IPS-15b (cell line): ENCODE measurements around the gene UBE4A.
A peak's percentile ranks its signal among the peaks of the same experiment; 100 is the strongest.
"Not testable (repeated sequence)": the region's sequence is repeated elsewhere in the genome, so short reads cannot be mapped to it uniquely, and the experiment has no call there.

Source experiments
- H3K27me3 ChIP-seq: one replicate; pipeline ENCODE4 v1.6.1; 2013; ENCODE audit warnings: low read length; ENCODE audit not compliant: control insufficient read depth, insufficient read depth
- H3K36me3 ChIP-seq: one replicate; pipeline ENCODE4 v1.6.1; 2013; ENCODE audit warnings: low read length; ENCODE audit not compliant: control insufficient read depth, insufficient read depth
- H3K4me1 ChIP-seq: one replicate; pipeline ENCODE4 v1.6.1; 2013; ENCODE audit warnings: mild to moderate bottlenecking, low read length; ENCODE audit not compliant: control insufficient read depth, insufficient read depth
- H3K4me3 ChIP-seq: one replicate; pipeline ENCODE4 v1.5.1; 2013; ENCODE audit warnings: low read depth, low read length
- H3K9ac ChIP-seq: one replicate; pipeline ENCODE4 v1.6.1; 2013; ENCODE audit warnings: low read depth, mild to moderate bottlenecking, low read length
- H3K9me3 ChIP-seq: one replicate; pipeline ENCODE4 v1.6.1; 2013; ENCODE audit warnings: mild to moderate bottlenecking, low read length; ENCODE audit not compliant: control insufficient read depth, insufficient read depth

The UBE4A gene

DNA sequence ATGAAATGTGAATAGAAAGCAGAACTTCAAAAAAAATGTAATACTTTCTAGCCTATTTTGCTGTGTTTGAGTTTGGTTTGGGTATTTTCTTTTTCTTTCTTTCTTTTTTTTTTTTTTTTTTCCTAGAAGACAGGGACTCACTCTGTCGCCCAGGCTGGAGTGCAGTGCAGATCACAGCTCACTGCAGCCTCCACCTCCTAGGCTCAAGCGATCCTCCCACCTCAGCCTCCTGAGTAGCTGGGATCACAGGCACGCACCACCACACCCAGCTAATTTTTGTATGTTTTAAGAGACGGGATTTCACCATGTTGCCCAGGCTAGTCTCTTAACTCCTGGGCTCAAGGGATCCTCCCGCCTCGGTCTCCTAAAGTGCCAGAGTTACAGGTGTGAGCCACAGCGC, 43.2 kb downstream of the UBE4A start:
- not testable (repeated sequence) for H3K27me3 ChIP-seq, H3K9me3 ChIP-seq, H3K36me3 ChIP-seq, H3K4me1 ChIP-seq, H3K9ac ChIP-seq
- H3K4me3 ChIP-seq, result peak overlapping the region; percentile 94

DNA sequence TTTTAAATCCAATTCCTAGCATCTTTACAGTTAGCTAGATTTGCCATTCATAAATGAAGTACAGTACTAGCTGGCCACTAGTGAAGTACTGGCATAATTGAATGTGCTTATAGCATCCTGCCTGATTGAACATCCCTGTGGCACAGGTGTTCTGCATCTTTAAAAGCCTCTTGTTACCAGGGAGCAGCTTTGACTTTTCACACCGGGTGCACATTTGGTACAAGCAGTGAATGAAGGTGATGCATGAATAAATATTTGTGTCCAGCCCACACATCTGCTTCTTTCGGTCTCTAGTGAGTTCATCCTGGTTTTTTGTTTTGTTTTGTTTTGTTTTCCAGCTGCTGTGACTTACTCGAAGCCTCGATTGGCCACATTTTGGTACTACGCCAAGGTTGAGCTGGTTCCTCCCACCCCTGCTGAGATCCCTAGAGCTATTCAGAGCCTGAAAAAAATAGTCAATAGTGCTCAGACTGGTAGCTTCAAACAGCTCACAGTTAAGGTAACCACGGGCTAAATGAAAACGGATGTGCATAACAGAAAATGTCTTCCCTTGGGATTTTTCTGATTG, 47.3 kb downstream of the UBE4A start:
- no peaks in the 10 kb centered on the region for H3K4me1 ChIP-seq
- H3K9me3 ChIP-seq, result no peaks in the 10 kb centered on the region
- H3K36me3 ChIP-seq, result peaks cover 7% of the 10 kb centered on the region
- no peak overlapping the region for H3K4me3 ChIP-seq
- H3K9ac ChIP-seq, result no peak overlapping the region
- H3K27me3 ChIP-seq, result no peaks in the 10 kb centered on the region

DNA sequence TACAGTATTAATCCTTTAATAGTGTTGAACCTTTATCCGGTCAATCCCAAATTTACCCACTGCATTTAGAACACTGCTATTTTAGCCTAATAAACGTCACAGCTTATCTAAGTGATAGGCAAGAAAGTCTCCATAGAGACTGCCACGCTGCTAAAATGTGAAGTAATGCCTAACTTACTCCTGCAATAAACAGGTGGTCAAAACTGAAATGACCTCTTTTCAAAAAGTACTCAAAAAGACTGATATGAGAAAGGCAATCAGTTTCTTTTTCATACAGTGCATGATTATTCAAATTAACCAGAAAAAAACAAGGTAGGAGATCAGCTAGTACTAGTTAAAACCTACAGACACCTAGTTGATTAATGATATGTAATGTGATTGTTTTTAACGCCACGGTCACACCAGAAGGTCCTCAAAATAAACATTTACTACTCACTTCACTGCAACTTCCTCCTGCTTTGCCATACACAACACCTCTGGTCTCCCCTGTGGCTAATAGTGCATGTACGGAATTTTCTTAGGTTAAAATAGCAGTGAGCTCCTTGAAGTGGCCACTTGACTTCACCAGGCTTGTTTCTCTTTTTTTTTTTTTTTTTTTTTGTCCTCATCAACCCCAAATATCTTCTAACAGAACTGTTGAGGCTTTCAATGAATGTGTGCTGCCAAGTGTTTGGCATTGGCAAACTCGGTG, 50.8 kb downstream of the UBE4A start:
- Histone ChIP-seq H3K27me3 (no peaks in the 10 kb centered on the region), H3K36me3 (peaks cover 7% of the 10 kb centered on the region), H3K4me3 (no peak overlapping the region), H3K9me3 (no peaks in the 10 kb centered on the region), H3K9ac (no peak overlapping the region), H3K4me1 (peaks cover 2% of the 10 kb centered on the region)

DNA sequence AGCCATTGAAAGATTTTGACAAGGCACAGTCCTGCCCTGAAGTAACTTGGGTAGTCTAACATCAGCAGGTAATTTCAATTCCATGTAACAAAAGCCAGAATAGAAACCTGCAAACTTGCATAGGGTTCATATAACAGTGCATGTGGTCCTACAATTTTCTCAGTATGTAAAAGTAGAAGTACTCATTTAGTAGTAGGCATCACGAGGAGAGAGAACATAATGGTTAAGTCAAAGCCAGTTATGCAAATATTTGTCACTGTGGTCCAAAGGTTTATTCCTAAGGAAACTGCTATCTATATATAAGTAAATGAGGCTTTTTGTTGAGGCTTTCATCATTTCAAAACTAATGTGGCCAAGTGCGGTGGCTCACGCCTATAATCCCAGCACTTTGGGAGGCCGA, 52.1 kb downstream of the UBE4A start:
- Histone ChIP-seq H3K4me1 (peaks cover 14% of the 10 kb centered on the region), H3K4me3 (no peak overlapping the region), H3K9ac (no peak overlapping the region), H3K27me3 (no peaks in the 10 kb centered on the region), H3K36me3 (peaks cover 5% of the 10 kb centered on the region), H3K9me3 (no peaks in the 10 kb centered on the region)

DNA sequence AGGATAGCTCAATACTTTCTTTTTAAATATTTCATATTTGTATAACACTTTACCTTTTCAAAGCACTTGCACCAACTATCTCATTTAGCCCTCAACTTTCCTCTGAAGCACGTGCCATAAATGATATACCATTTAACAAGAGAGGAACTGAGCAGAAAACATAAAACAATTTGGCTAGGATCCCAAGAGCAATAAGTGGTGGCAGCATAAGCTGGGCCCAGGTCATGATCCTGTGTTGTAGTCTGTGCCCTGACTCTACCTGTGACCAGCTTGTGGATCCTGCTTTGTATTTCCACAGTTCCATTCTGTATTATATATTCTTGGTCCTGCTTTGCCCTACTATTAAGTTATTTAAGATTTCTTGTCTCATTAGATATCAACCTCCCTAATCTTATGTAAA, 53.5 kb downstream of the UBE4A start:
- no peaks in the 10 kb centered on the region for H3K36me3 ChIP-seq
- H3K4me3 ChIP-seq, result no peak overlapping the region
- H3K9me3 ChIP-seq, result no peaks in the 10 kb centered on the region
- H3K9ac ChIP-seq, result no peak overlapping the region
- no peaks in the 10 kb centered on the region for H3K27me3 ChIP-seq
- H3K4me1 ChIP-seq, result peaks cover 14% of the 10 kb centered on the region

GRCh38 chr11:118415062-118415738, 55.8 kb downstream of the UBE4A start:
- peaks cover 16% of the 10 kb centered on the region for H3K4me1 ChIP-seq
- H3K36me3 ChIP-seq, result no peaks in the 10 kb centered on the region
- peak overlapping the region; percentile 27 for H3K9ac ChIP-seq
- H3K4me3 ChIP-seq, result no peak overlapping the region
- H3K27me3 ChIP-seq, result no peaks in the 10 kb centered on the region
- H3K9me3 ChIP-seq, result no peaks in the 10 kb centered on the region

DNA sequence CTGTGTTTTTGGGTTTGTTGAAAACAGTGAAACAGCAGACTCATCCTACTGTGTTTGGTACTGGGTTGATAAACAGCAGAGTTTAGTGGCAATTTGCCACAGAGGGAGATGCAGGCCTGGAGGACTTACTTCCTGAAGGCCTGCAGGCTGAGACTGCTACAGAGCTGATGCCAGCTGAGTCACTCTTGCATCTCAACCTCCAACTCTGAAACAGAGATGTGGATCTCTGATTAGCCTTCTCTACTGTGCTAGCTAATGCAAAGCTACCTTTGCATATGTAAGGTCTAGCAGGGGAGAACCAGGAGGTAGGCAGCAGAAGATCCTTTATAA, 56.3 kb downstream of the UBE4A start:
- H3K9me3 ChIP-seq, result no peaks in the 10 kb centered on the region
- H3K9ac ChIP-seq, result peak overlapping the region; percentile 27
- peaks cover 16% of the 10 kb centered on the region for H3K4me1 ChIP-seq
- H3K36me3 ChIP-seq, result no peaks in the 10 kb centered on the region
- no peaks in the 10 kb centered on the region for H3K27me3 ChIP-seq
- no peak overlapping the region for H3K4me3 ChIP-seq

- not testable (repeated sequence) for H3K27me3 ChIP-seq, H3K36me3 ChIP-seq, H3K9ac ChIP-seq, H3K9me3 ChIP-seq, H3K4me3 ChIP-seq
- H3K4me1 ChIP-seq, result peaks cover 16% of the 10 kb centered on the region
Measured at GRCh38 chr11:118416900-118417299, 57.5 kb downstream of the UBE4A start.

- no peaks in the 10 kb centered on the region for H3K27me3 ChIP-seq
- H3K9ac ChIP-seq, result no peak overlapping the region
- H3K9me3 ChIP-seq, result no peaks in the 10 kb centered on the region
- peaks cover 16% of the 10 kb centered on the region for H3K4me1 ChIP-seq
- H3K36me3 ChIP-seq, result no peaks in the 10 kb centered on the region
- no peak overlapping the region for H3K4me3 ChIP-seq
Measured at GRCh38 chr11:118417801-118418200, 58.4 kb downstream of the UBE4A start.

DNA sequence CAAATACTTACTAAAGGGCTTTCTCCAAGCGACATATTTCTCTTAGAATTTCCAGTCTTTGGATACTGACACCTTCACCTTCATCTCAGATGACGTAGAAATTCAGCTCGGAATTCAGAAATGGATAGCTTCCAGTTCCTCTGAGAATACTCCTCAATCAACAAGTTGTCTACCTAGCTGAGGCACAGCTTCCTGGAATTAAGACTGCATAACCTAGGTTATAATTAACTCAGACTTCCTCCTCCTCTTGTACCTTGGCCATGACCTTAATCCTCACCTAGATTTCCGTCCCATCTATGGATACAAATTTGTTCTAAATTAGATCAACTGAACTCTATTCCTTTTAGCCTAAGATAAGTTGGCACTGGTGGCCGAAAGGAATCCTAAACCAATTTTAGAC, 59.4 kb downstream of the UBE4A start:
- no peaks in the 10 kb centered on the region for H3K27me3 ChIP-seq
- H3K36me3 ChIP-seq, result no peaks in the 10 kb centered on the region
- no peak overlapping the region for H3K9ac ChIP-seq
- peaks cover 16% of the 10 kb centered on the region for H3K4me1 ChIP-seq
- no peaks in the 10 kb centered on the region for H3K9me3 ChIP-seq
- no peak overlapping the region for H3K4me3 ChIP-seq

GRCh38 chr11:118427707-118428106, 68.3 kb downstream of the UBE4A start:
- no peaks in the 10 kb centered on the region for H3K27me3 ChIP-seq
- no peak overlapping the region for H3K4me3 ChIP-seq
- no peaks in the 10 kb centered on the region for H3K4me1 ChIP-seq
- H3K9me3 ChIP-seq, result no peaks in the 10 kb centered on the region
- H3K36me3 ChIP-seq, result no peaks in the 10 kb centered on the region
- no peak overlapping the region for H3K9ac ChIP-seq

- Histone ChIP-seq H3K9ac (no peak overlapping the region), H3K9me3 (no peaks in the 10 kb centered on the region), H3K36me3 (no peaks in the 10 kb centered on the region), H3K4me3 (no peak overlapping the region), H3K4me1 (no peaks in the 10 kb centered on the region), H3K27me3 (peaks cover 4% of the 10 kb centered on the region)
Measured at GRCh38 chr11:118430956-118431355, 71.6 kb downstream of the UBE4A start.
